Trophoblast cell (in vitro differentiated cells and primary cell): Measurements from ENCODE around the gene CLEC16A.
A peak's percentile ranks its signal among the peaks of the same experiment; 100 is the strongest.

ENCODE experiments used
- DNase-seq, 2 donors: peaks; one replicate each; pipeline ENCODE4 v3.0.0-alpha.2; 2016
- H2AFZ ChIP-seq: 2 replicates; pipeline ENCODE4 v1.6.1; 2013; ENCODE audit warnings: low read length, moderate library complexity, mild to moderate bottlenecking; ENCODE audit not compliant: insufficient read depth, poor library complexity
- H2AK5ac ChIP-seq: 2 replicates; pipeline ENCODE4 v1.6.1; 2013; ENCODE audit warnings: mild to moderate bottlenecking, low read length
- H2BK120ac ChIP-seq: 2 replicates; pipeline ENCODE4 v1.6.1; 2013; ENCODE audit warnings: low read length, mild to moderate bottlenecking, moderate library complexity; ENCODE audit not compliant: insufficient read depth, poor library complexity
- H2BK12ac ChIP-seq: 2 replicates; pipeline ENCODE4 v1.6.1; 2013; ENCODE audit warnings: mild to moderate bottlenecking, low read length, moderate library complexity
- H2BK5ac ChIP-seq: 2 replicates; pipeline ENCODE4 v1.6.1; 2013; ENCODE audit warnings: low read length, low read depth, moderate library complexity, mild to moderate bottlenecking; ENCODE audit not compliant: poor library complexity
- H3K14ac ChIP-seq: 2 replicates; pipeline ENCODE4 v1.6.1; 2013; ENCODE audit warnings: mild to moderate bottlenecking, low read length
- H3K18ac ChIP-seq: 2 replicates; pipeline ENCODE4 v1.6.1; 2013; ENCODE audit warnings: mild to moderate bottlenecking, low read length
- H3K23ac ChIP-seq: 2 replicates; pipeline ENCODE4 v1.6.1; 2013; ENCODE audit warnings: low read length
- H3K27ac ChIP-seq: 2 replicates; pipeline ENCODE4 v1.5.1; 2013; ENCODE audit warnings: low read depth, mild to moderate bottlenecking, inconsistent platforms, low read length, moderate library complexity
- H3K27me3 ChIP-seq: 2 replicates; pipeline ENCODE4 v1.6.1; 2013; ENCODE audit warnings: inconsistent platforms, mild to moderate bottlenecking, low read length, moderate library complexity; ENCODE audit not compliant: insufficient read depth
- H3K36me3 ChIP-seq, 2 experiments: 1 replicate in 1 of 2; 2 replicates in 1 of 2; pipeline ENCODE4 v1.6.1; 2013; ENCODE audit warnings: low read length in 2 of 2, mild to moderate bottlenecking in 2 of 2, moderate library complexity in 1 of 2; ENCODE audit not compliant: insufficient read depth in 2 of 2, control insufficient read depth in 1 of 2
- H3K4ac ChIP-seq: 2 replicates; pipeline ENCODE4 v1.6.1; 2013; ENCODE audit warnings: low read depth, mild to moderate bottlenecking, low read length, moderate library complexity
- H3K4me1 ChIP-seq, 2 experiments: 1 replicate in 1 of 2; 2 replicates in 1 of 2; pipeline ENCODE4 v1.6.1; 2013; ENCODE audit warnings: low read length in 2 of 2, mild to moderate bottlenecking in 2 of 2, moderate library complexity in 1 of 2; ENCODE audit not compliant: insufficient read depth in 2 of 2, control insufficient read depth in 1 of 2
- H3K4me2 ChIP-seq: 2 replicates; pipeline ENCODE4 v1.6.1; 2013; ENCODE audit warnings: inconsistent platforms, mild to moderate bottlenecking, low read length, moderate library complexity
- H3K4me3 ChIP-seq: 2 replicates; pipeline ENCODE4 v1.5.1; 2013; ENCODE audit warnings: mild to moderate bottlenecking, low read depth, low read length, inconsistent platforms
- H3K79me1 ChIP-seq: one replicate; pipeline ENCODE4 v1.6.1; 2013; ENCODE audit warnings: low read length
- H3K79me2 ChIP-seq: 2 replicates; pipeline ENCODE4 v1.6.1; 2013; ENCODE audit warnings: low read length, mild to moderate bottlenecking; ENCODE audit not compliant: control insufficient read depth, insufficient read depth, poor library complexity
- H3K9ac ChIP-seq: 2 replicates; pipeline ENCODE4 v1.6.1; 2013; ENCODE audit warnings: mild to moderate bottlenecking, low read length
- H3K9me3 ChIP-seq: 2 replicates; pipeline ENCODE4 v1.6.1; 2013; ENCODE audit warnings: low read depth, mild to moderate bottlenecking, control low read depth, inconsistent platforms, low read length; ENCODE audit not compliant: insufficient read depth
- H4K12ac ChIP-seq: 2 replicates; pipeline ENCODE4 v1.6.1; 2013; ENCODE audit warnings: low read depth, mild to moderate bottlenecking, low read length, moderate library complexity
- H4K8ac ChIP-seq: 2 replicates; pipeline ENCODE4 v1.6.1; 2013; ENCODE audit warnings: low read depth, mild to moderate bottlenecking, low read length, moderate library complexity
- H4K91ac ChIP-seq: one replicate; pipeline ENCODE4 v1.6.1; 2013; ENCODE audit warnings: low read depth, mild to moderate bottlenecking, low read length, moderate library complexity
- WGBS: extraction: QIAGEN DNeasy Blood & Tissue Kit; methylation state at CpG from one replicate; pipeline ENCODE4 v1.1.7; 2013; ENCODE audit warnings: missing lambda C conversion rate; ENCODE audit not compliant: insufficient read length, insufficient coverage; ENCODE audit errors: extremely low coverage; 5-methylcytosine and 5-hydroxymethylcytosine counted together

The CLEC16A gene

DNA sequence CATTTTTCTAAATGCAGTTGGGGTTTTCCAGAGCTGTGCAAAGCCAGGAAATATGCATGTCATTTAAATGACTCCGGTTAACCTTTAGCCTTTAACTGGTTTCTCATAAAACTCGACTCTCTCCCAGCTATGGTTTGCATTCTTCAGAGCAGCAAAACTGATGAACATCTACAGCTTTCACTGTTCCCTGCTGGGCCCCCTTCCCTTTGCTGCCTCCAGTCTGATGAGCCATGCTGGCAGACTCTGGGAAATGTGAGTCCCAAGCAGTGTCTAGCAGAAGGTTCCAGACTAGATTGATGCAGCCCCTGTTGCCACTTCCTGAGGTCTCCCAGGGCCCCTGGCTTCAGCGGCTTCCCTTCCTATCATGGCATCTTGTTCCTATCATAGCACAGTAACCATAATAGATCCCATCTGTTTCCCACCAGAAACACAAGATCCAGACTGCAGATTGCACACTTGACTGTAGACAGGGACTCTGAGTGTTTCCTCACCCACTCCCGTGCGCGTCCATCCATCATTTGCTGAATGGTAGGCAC is 135.4 kb downstream of the CLEC16A start:
- Histone ChIP-seq H3K4ac (no peak overlapping the region), H2AFZ (no peak overlapping the region), H4K12ac (no peak overlapping the region), H3K36me3 (peaks cover 0 to 2% of the 10 kb centered on the region in 2 experiments), H3K14ac (peak overlapping the region; percentile 36), H3K4me1 (peaks cover 47 to 55% of the 10 kb centered on the region in 2 experiments), H3K79me2 (peaks cover 5% of the 10 kb centered on the region), H3K79me1 (peaks cover 50% of the 10 kb centered on the region), H3K9me3 (peaks cover 2% of the 10 kb centered on the region), H3K23ac (no peak overlapping the region), H3K27me3 (no peaks in the 10 kb centered on the region), H3K27ac (peak overlapping the region; percentile 95), H2BK12ac (peak overlapping the region; percentile 9), H3K4me2 (peak overlapping the region; percentile 22), H2BK120ac (peak overlapping the region; percentile 78), H4K8ac (peak overlapping the region; percentile 47), H3K9ac (no peak overlapping the region), H2AK5ac (peak overlapping the region; percentile 16), H3K4me3 (no peak overlapping the region), H3K18ac (peak overlapping the region; percentile 40), H4K91ac (peak overlapping the region; percentile 81), H2BK5ac (peak overlapping the region; percentile 42)
- DNase-seq = peak; percentile 71 to 86
- WGBS = no CpG with 5 or more reads among the region's 6 CpGs

DNA sequence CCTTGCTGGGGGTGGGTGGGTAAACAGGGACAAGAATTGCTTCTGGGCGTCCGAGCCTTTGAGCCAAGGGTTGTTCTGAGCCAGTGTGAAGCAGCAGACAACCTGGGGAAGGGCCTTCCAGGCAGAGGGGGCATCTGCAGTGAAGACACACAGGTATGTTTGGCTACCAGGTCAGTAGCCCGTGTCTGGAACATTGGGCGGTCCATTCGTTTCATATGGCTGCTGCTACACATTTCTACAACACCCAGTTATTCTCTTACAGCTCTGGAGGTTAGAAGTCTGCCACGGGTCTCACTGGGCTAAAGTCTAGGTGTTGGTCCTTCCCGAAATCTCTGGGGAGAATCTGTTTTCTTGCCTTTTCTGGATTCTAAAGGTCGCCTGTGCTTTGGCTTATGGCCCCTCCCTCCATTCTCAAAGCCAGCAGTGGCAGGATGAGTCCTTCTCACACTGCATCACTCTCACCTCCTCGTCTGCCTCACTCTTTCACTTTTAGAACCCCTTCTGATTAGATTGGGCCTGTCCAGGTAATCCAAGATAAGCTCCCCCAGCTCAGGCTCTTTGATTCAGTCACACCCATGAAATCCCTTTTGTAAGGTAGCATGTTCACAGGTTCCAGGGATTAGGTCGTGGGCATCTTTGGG is 136.1 kb downstream of the CLEC16A start:
- peak overlapping the region; percentile 81 for H4K91ac ChIP-seq
- peak overlapping the region; percentile 47 for H3K4ac ChIP-seq
- H3K36me3 ChIP-seq = peaks cover 0 to 2% of the 10 kb centered on the region in 2 experiments
- peak overlapping the region; percentile 78 for H2BK120ac ChIP-seq
- H3K18ac ChIP-seq = peak overlapping the region; percentile 57
- H3K4me2 ChIP-seq = peak overlapping the region; percentile 22
- H2AFZ ChIP-seq = no peak overlapping the region
- peak overlapping the region; percentile 95 for H3K27ac ChIP-seq
- H4K8ac ChIP-seq = peak overlapping the region; percentile 44
- H3K4me3 ChIP-seq = no peak overlapping the region
- no CpG with 5 or more reads among the region's 10 CpGs for WGBS
- H3K79me2 ChIP-seq = peaks cover 5% of the 10 kb centered on the region
- no peaks in the 10 kb centered on the region for H3K27me3 ChIP-seq
- peaks cover 2% of the 10 kb centered on the region for H3K9me3 ChIP-seq
- H3K79me1 ChIP-seq = peaks cover 52% of the 10 kb centered on the region
- H2AK5ac ChIP-seq = peak overlapping the region; percentile 76
- H4K12ac ChIP-seq = no peak overlapping the region
- H2BK12ac ChIP-seq = peak overlapping the region; percentile 19
- H2BK5ac ChIP-seq = peak overlapping the region; percentile 42
- H3K23ac ChIP-seq = no peak overlapping the region
- H3K14ac ChIP-seq = peak overlapping the region; percentile 59
- DNase-seq = no peak
- H3K4me1 ChIP-seq = peaks cover 49 to 59% of the 10 kb centered on the region in 2 experiments
- H3K9ac ChIP-seq = no peak overlapping the region

DNA sequence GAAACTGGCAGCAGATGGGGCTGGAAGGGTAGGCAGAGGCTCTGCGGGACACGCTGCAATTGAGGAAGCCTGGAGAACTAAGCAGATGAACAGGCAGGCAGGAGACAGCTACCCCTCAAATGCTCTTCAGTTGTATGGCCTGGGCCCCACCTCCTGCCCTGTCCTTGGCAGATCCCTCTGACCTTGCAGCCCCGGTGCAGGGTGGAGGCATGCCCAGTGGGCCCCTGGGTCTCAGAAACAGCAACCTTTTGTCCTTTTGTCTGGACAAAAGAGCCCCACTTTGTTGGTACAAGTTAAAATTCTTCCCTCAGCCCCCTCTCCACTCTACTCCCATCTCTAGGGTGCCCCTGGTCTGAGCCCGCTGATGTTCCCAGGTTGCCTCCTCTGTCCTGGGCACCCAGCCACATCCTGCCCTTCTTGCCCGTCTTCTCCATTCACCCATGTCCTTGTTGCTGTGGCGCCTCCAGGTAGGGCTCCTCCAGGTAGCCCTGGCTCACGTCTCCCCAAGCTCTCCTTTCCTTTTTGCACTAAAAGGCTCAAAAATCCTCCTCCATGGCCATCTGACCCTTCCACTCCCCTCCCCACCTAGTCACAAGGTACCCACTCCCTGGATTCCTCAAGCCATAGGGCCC is 136.8 kb downstream of the CLEC16A start:
- H3K27me3 ChIP-seq = no peaks in the 10 kb centered on the region
- no peak overlapping the region for H4K12ac ChIP-seq
- H3K79me2 ChIP-seq = peaks cover 5% of the 10 kb centered on the region
- H3K36me3 ChIP-seq = peaks cover 0 to 2% of the 10 kb centered on the region in 2 experiments
- H2BK120ac ChIP-seq = peak overlapping the region; percentile 73
- H3K9ac ChIP-seq = no peak overlapping the region
- no CpG with 5 or more reads among the region's 7 CpGs for WGBS
- peaks cover 48 to 57% of the 10 kb centered on the region in 2 experiments for H3K4me1 ChIP-seq
- peaks cover 51% of the 10 kb centered on the region for H3K79me1 ChIP-seq
- peak overlapping the region; percentile 19 for H2BK12ac ChIP-seq
- H3K23ac ChIP-seq = no peak overlapping the region
- peak overlapping the region; percentile 57 for H3K18ac ChIP-seq
- H2BK5ac ChIP-seq = peak overlapping the region; percentile 42
- no peak for DNase-seq
- H3K4ac ChIP-seq = peak overlapping the region; percentile 47
- H3K4me2 ChIP-seq = no peak overlapping the region
- peak overlapping the region; percentile 81 for H4K91ac ChIP-seq
- H2AFZ ChIP-seq = no peak overlapping the region
- H3K27ac ChIP-seq = no peak overlapping the region
- H4K8ac ChIP-seq = peak overlapping the region; percentile 43
- H3K4me3 ChIP-seq = no peak overlapping the region
- H3K9me3 ChIP-seq = peaks cover 2% of the 10 kb centered on the region
- peak overlapping the region; percentile 96 for H2AK5ac ChIP-seq
- H3K14ac ChIP-seq = peak overlapping the region; percentile 59

DNA sequence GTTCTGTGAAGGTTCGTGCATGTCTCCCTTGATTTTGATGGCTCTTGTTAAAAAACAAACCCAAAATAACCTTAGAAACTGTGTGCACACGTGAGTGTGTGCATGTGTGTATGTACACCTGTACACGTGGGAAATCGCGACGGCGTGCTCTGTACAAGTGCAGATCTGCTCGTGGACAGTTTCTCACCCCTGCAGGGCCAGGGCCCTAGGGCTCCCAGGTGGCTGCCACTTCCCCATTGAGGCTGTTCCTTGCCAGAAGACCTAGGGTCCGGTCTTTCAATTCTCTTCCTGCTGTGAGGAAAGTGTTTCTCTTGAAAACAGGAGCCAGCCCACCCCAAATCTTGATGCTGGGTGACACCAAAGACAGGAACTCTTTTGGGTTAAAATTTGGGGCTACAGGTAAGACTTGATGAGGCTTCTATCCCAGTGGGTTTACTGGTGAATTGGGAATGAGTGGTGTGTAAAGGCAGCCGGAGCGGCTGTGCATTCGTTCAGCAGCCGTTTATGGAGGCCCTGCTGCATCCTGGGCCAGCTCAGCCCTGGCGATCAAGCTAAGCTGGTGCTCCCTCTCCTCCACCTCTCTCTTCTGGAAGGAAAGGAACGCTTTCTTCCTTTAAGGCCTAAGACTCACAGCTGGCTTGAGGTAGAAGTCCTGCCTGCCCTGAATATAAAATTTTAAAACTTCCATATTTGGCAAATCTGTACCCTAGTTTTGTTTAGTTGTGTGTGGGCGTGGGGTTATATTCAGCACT is 137.9 kb downstream of the CLEC16A start:
- Histone ChIP-seq H3K23ac (no peak overlapping the region), H3K4me2 (no peak overlapping the region)
- WGBS = no CpG with 5 or more reads among the region's 16 CpGs

More for the DNA sequence above, 137.9 kb downstream of the CLEC16A start:
- Histone ChIP-seq H3K4me1 (peaks cover 39 to 48% of the 10 kb centered on the region in 2 experiments), H4K91ac (no peak overlapping the region), H3K18ac (no peak overlapping the region), H4K8ac (no peak overlapping the region), H3K36me3 (peaks cover 0 to 2% of the 10 kb centered on the region in 2 experiments), H3K27ac (no peak overlapping the region), H2BK120ac (no peak overlapping the region), H3K14ac (no peak overlapping the region), H3K79me1 (peaks cover 45% of the 10 kb centered on the region), H2BK12ac (peak overlapping the region; percentile 33), H3K4me3 (no peak overlapping the region), H2AK5ac (no peak overlapping the region), H3K4ac (no peak overlapping the region), H2AFZ (no peak overlapping the region), H3K79me2 (peaks cover 5% of the 10 kb centered on the region), H4K12ac (no peak overlapping the region), H3K9ac (no peak overlapping the region), H3K9me3 (peaks cover 2% of the 10 kb centered on the region), H2BK5ac (no peak overlapping the region), H3K27me3 (no peaks in the 10 kb centered on the region)
- DNase-seq = no peak
